Immature natural killer cell (primary cell): ENCODE results near the gene LRRC1. TPM values are rescaled to one million over a fixed set of nuclear protein-coding genes. Genes with fewer than 3 reads are reported as not detected.
A peak's percentile ranks its signal among the peaks of the same experiment; 100 is the strongest.
"Not testable (repeated sequence)": the region's sequence is repeated elsewhere in the genome, so short reads cannot be mapped to it uniquely, and the experiment has no call there.

Experiments used
- DNase-seq, 3 donors: peaks; one replicate each; pipeline ENCODE4 v3.0.0; 2022; ENCODE audit warnings: mixed read lengths in 1 of 3
- H3K27ac Mint-ChIP-seq, 6 donors: one replicate each; pipeline ENCODE4 v1.8.0; 2020; ENCODE audit warnings: mixed read lengths in 6 of 6, mild to moderate bottlenecking in 5 of 6, inconsistent platforms in 4 of 6, moderate library complexity in 3 of 6
- H3K27me3 Mint-ChIP-seq, 3 donors: one replicate each; pipeline ENCODE4 v1.8.0; 2020 to 2021; ENCODE audit warnings: low read depth in 3 of 3, mild to moderate bottlenecking in 3 of 3, mixed read lengths in 3 of 3, moderate library complexity in 3 of 3, inconsistent platforms in 1 of 3
- H3K36me3 Mint-ChIP-seq, 3 donors: one replicate each; pipeline ENCODE4 v1.8.0; 2020; ENCODE audit warnings: mixed read lengths in 3 of 3, inconsistent platforms in 2 of 3, mild to moderate bottlenecking in 2 of 3
- H3K4me1 Mint-ChIP-seq, 2 donors: one replicate each; pipeline ENCODE4 v1.8.0; 2020; ENCODE audit warnings: inconsistent platforms in 2 of 2, mild to moderate bottlenecking in 2 of 2, mixed read lengths in 2 of 2, moderate library complexity in 1 of 2
- H3K4me3 Mint-ChIP-seq, 5 donors: one replicate each; pipeline ENCODE4 v1.8.0; 2020; ENCODE audit warnings: mild to moderate bottlenecking in 5 of 5, mixed read lengths in 5 of 5, inconsistent platforms in 3 of 5, moderate library complexity in 3 of 5
- H3K9me3 Mint-ChIP-seq, 6 donors: one replicate each; pipeline ENCODE4 v1.8.0; 2020; ENCODE audit warnings: mild to moderate bottlenecking in 6 of 6, mixed read lengths in 6 of 6, inconsistent platforms in 4 of 6, moderate library complexity in 3 of 6
- polyA plus RNA-seq, 3 donors: library from polyadenylated mRNA; unstranded; fragments of 300-500 nt; fragmentation: Illumina TruSeq; gene quantifications; one replicate each; pipeline ENCODE4 v1.2.3, GENCODE V29; 2021

The LRRC1 gene
- polyA plus RNA-seq, 3 donors from 2014 or later, result 1.6 to 2.8 (median 2.7) TPM

GRCh38 chr6:53795702-53796450, 1.1 kb downstream of the LRRC1 start:
- H3K27me3 Mint-ChIP-seq, result peaks cover 2 to 19% (median 12%) of the 10 kb centered on the region in 3 donors

GRCh38 chr6:53796451-53796780, 1.6 kb downstream of the LRRC1 start:
- Mint-ChIP-seq H3K4me3 (peak overlapping the region; percentile 97 to 98 (median 97)), H3K27ac (peak overlapping the region in 3 of 6 donors; percentile 6 to 71 (median 41)), H3K9me3 (no peaks in the 10 kb centered on the region), H3K27me3 (peaks cover 0 to 19% (median 12%) of the 10 kb centered on the region in 3 donors), H3K36me3 (no peaks in the 10 kb centered on the region), H3K4me1 (peaks cover 30 to 48% of the 10 kb centered on the region in 2 donors)
- no peak for DNase-seq

More at GRCh38 chr6:53795702-53796450, 1.1 kb downstream of the LRRC1 start:
- peaks cover 30 to 45% of the 10 kb centered on the region in 2 donors for H3K4me1 Mint-ChIP-seq
- no peaks in the 10 kb centered on the region for H3K9me3 Mint-ChIP-seq
- peak; percentile 6 to 19 (median 16) for DNase-seq
- peak overlapping the region; percentile 97 to 98 (median 97) for H3K4me3 Mint-ChIP-seq
- no peaks in the 10 kb centered on the region for H3K36me3 Mint-ChIP-seq
- H3K27ac Mint-ChIP-seq, result peak overlapping the region in 5 of 6 donors; percentile 5 to 91 (median 63)

- no peak for DNase-seq
- Mint-ChIP-seq H3K36me3 (no peaks in the 10 kb centered on the region), H3K27ac (no peak overlapping the region), H3K9me3 (no peaks in the 10 kb centered on the region), H3K4me1 (peaks cover 30 to 48% of the 10 kb centered on the region in 2 donors), H3K27me3 (peaks cover 0 to 19% (median 9%) of the 10 kb centered on the region in 3 donors), H3K4me3 (peak overlapping the region in 3 of 5 donors; percentile 97 to 98 (median 97))
These were observed 2.0 kb downstream of the LRRC1 start for GRCh38 chr6:53796791-53797190.

- H3K27ac Mint-ChIP-seq, result no peak overlapping the region
- no peaks in the 10 kb centered on the region for H3K9me3 Mint-ChIP-seq
- peaks cover 30 to 48% of the 10 kb centered on the region in 2 donors for H3K4me1 Mint-ChIP-seq
- peak overlapping the region in 3 of 5 donors; percentile 4 to 11 (median 5) for H3K4me3 Mint-ChIP-seq
- H3K27me3 Mint-ChIP-seq, result peaks cover 0 to 16% (median 8%) of the 10 kb centered on the region in 3 donors
- no peaks in the 10 kb centered on the region for H3K36me3 Mint-ChIP-seq
- DNase-seq, result no peak
These were observed 2.5 kb downstream of the LRRC1 start for GRCh38 chr6:53797304-53797703.

GRCh38 chr6:53799340-53799739, 4.5 kb downstream of the LRRC1 start:
- Mint-ChIP-seq H3K4me1 (peaks cover 16 to 31% of the 10 kb centered on the region in 2 donors), H3K27ac (no peak overlapping the region), H3K9me3 (no peaks in the 10 kb centered on the region), H3K4me3 (no peak overlapping the region), H3K27me3 (peaks cover 0 to 8% (median 0%) of the 10 kb centered on the region in 3 donors), H3K36me3 (no peaks in the 10 kb centered on the region)
- no peak for DNase-seq

GRCh38 chr6:53801022-53801421, 6.2 kb downstream of the LRRC1 start:
- no peaks in the 10 kb centered on the region for H3K36me3 Mint-ChIP-seq
- peaks cover 8 to 20% of the 10 kb centered on the region in 2 donors for H3K4me1 Mint-ChIP-seq
- DNase-seq, result no peak
- H3K9me3 Mint-ChIP-seq, result no peaks in the 10 kb centered on the region
- H3K4me3 Mint-ChIP-seq, result no peak overlapping the region
- no peak overlapping the region for H3K27ac Mint-ChIP-seq
- peaks cover 0 to 4% (median 0%) of the 10 kb centered on the region in 3 donors for H3K27me3 Mint-ChIP-seq

- peaks cover 0 to 7% of the 10 kb centered on the region in 2 donors for H3K4me1 Mint-ChIP-seq
- no peak for DNase-seq
- H3K36me3 Mint-ChIP-seq, result no peaks in the 10 kb centered on the region
- H3K4me3 Mint-ChIP-seq, result no peak overlapping the region
- no peaks in the 10 kb centered on the region for H3K9me3 Mint-ChIP-seq
- H3K27me3 Mint-ChIP-seq, result peaks cover 0 to 3% (median 0%) of the 10 kb centered on the region in 3 donors
- H3K27ac Mint-ChIP-seq, result no peak overlapping the region
These were observed 7.8 kb downstream of the LRRC1 start for GRCh38 chr6:53802582-53802981.

GRCh38 chr6:53803081-53803860, 8.5 kb downstream of the LRRC1 start:
- H3K36me3 Mint-ChIP-seq, result no peaks in the 10 kb centered on the region
- DNase-seq, result no peak
- H3K27ac Mint-ChIP-seq, result no peak overlapping the region
- no peak overlapping the region for H3K4me3 Mint-ChIP-seq
- peaks cover 0 to 3% (median 0%) of the 10 kb centered on the region in 3 donors for H3K27me3 Mint-ChIP-seq
- H3K9me3 Mint-ChIP-seq, result no peaks in the 10 kb centered on the region
- peaks cover 0 to 6% of the 10 kb centered on the region in 2 donors for H3K4me1 Mint-ChIP-seq

- Mint-ChIP-seq H3K27me3 (peaks cover 0 to 3% (median 0%) of the 10 kb centered on the region in 3 donors), H3K4me1 (peaks cover 0 to 6% of the 10 kb centered on the region in 2 donors), H3K36me3 (no peaks in the 10 kb centered on the region), H3K9me3 (no peaks in the 10 kb centered on the region), H3K27ac (no peak overlapping the region), H3K4me3 (no peak overlapping the region)
- DNase-seq, result no peak
These were observed 10.2 kb downstream of the LRRC1 start for GRCh38 chr6:53805016-53805415.

- Mint-ChIP-seq H3K4me1 (peaks cover 0 to 5% of the 10 kb centered on the region in 2 donors), H3K36me3 (no peaks in the 10 kb centered on the region)
These were observed 10.9 kb downstream of the LRRC1 start for GRCh38 chr6:53805725-53806124.

GRCh38 chr6:53807606-53808005, 12.8 kb downstream of the LRRC1 start:
- not testable (repeated sequence) for H3K36me3 Mint-ChIP-seq, H3K27ac Mint-ChIP-seq, H3K9me3 Mint-ChIP-seq, DNase-seq, H3K4me3 Mint-ChIP-seq, H3K4me1 Mint-ChIP-seq, H3K27me3 Mint-ChIP-seq

More at GRCh38 chr6:53805725-53806124, 10.9 kb downstream of the LRRC1 start:
- no peak for DNase-seq
- no peak overlapping the region for H3K4me3 Mint-ChIP-seq
- H3K27me3 Mint-ChIP-seq, result peaks cover 0 to 3% (median 0%) of the 10 kb centered on the region in 3 donors
- peaks cover 0 to 1% (median 0%) of the 10 kb centered on the region in 6 donors for H3K9me3 Mint-ChIP-seq
- H3K27ac Mint-ChIP-seq, result no peak overlapping the region

GRCh38 chr6:53808302-53808881, 13.6 kb downstream of the LRRC1 start:
- Mint-ChIP-seq H3K4me3 (no peak overlapping the region), H3K27me3 (peaks cover 0 to 3% (median 2%) of the 10 kb centered on the region in 3 donors), H3K36me3 (no peaks in the 10 kb centered on the region), H3K4me1 (peaks cover 0 to 1% of the 10 kb centered on the region in 2 donors), H3K27ac (no peak overlapping the region), H3K9me3 (peaks cover 0 to 3% (median 0%) of the 10 kb centered on the region in 6 donors)
- no peak for DNase-seq

GRCh38 chr6:53809691-53810090, 14.9 kb downstream of the LRRC1 start:
- Mint-ChIP-seq H3K4me3 (no peak overlapping the region), H3K27ac (no peak overlapping the region), H3K27me3 (peaks cover 1 to 3% (median 2%) of the 10 kb centered on the region in 3 donors), H3K9me3 (peaks cover 0 to 3% (median 0%) of the 10 kb centered on the region in 6 donors), H3K36me3 (no peaks in the 10 kb centered on the region), H3K4me1 (peaks cover 0 to 1% of the 10 kb centered on the region in 2 donors)
- no peak for DNase-seq
